22Rv1 (cell line): Measurements from ENCODE around the gene COL27A1.

Experiments
- H3K27ac ChIP-seq: fragments of 450-650 bp; 2 replicates; pipeline ENCODE4 v1.5.1; 2017
- ZFX ChIP-seq: fragments of 450-650 bp; IDR thresholded peaks from 2 replicates; pipeline ENCODE4 v1.6.1; 2017; ENCODE audit warnings: antibody characterized with exemption, borderline replicate concordance
- TF ChIP-seq, protein P1 (sequence below): fragments of 450-650 bp; IDR thresholded peaks from 2 replicates; pipeline ENCODE4 v1.5.1; 2017; ENCODE audit warnings: mild to moderate bottlenecking

COL27A1 gene

GRCh38 chr9:114151426-114151956 lies 3.8 kb upstream of the COL27A1 start:
- no peak overlapping the region for H3K27ac ChIP-seq
- TF ChIP-seq, protein P1, sequence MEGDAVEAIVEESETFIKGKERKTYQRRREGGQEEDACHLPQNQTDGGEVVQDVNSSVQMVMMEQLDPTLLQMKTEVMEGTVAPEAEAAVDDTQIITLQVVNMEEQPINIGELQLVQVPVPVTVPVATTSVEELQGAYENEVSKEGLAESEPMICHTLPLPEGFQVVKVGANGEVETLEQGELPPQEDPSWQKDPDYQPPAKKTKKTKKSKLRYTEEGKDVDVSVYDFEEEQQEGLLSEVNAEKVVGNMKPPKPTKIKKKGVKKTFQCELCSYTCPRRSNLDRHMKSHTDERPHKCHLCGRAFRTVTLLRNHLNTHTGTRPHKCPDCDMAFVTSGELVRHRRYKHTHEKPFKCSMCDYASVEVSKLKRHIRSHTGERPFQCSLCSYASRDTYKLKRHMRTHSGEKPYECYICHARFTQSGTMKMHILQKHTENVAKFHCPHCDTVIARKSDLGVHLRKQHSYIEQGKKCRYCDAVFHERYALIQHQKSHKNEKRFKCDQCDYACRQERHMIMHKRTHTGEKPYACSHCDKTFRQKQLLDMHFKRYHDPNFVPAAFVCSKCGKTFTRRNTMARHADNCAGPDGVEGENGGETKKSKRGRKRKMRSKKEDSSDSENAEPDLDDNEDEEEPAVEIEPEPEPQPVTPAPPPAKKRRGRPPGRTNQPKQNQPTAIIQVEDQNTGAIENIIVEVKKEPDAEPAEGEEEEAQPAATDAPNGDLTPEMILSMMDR = no peak
- TF ChIP-seq ZFX = no peak

DNA sequence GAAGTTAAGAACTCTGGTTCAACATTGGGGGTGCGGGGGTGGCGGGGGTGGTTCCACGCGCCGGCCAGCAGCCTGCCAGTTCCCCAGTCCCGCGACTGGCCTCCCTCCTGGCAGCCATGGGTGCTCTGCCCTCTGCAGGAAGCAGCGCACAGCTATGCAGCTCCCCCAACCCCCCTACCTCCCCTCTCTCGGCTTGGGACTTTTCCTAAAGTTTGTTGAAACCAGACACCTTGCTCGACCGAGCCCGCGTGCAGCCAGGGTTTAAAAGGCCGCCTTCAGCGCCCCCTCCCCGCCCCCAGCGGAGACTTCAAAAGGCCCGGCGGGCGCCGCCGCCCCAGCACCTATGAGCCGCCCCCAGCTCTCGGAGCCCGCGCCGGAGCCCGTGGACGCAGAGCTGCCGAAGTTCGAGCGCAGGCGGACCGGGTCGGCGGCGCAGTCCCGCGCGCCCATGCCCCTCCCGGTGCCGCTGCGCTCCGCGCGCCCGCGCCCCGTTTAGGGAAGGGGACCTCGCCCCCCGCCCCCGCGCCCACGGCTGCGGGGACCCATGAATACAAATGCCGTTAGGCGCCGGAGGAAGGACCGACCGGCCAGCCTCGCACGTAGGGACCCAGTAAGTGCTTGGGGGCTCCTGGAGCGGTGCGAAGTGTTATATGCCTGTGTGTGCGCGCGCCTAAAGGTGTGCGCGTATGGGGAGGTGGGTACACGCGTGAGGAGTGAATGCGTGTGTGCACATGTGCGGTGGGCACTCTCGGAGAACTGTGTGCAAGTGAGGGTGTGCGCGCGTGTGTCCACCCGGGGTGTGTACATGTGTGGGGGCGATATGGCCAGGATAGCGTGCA lies 1.4 kb upstream of the COL27A1 start:
- TF ChIP-seq ZFX = no peak
- TF ChIP-seq, protein P1 = no peak
- no peak overlapping the region for H3K27ac ChIP-seq

DNA sequence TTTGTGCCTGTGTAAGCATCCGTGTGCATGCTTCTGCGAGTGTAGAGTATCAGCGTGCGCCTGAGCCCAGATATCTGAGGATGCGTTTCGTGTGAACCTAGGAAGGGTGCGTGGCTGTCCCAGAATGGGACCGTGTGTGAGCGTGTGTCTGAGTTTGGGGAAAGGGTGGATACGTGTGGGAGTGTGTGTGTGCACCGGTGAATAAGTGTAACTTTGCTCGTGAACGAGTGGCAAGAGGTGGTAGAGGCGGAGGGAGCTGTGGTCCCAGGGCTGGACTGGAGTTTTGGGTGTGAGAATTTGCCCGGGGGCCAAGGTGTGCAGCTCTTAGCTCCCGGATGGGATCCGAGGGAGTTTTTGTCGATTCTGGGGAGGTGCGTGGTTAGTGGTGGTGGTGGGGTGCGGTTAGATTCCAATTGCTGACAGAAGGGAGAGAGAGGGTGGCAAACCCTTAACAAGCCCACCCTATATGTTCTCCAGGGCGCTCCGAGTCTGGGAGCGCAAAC lies 686 bp upstream of the COL27A1 start:
- TF ChIP-seq ZFX = no peak
- TF ChIP-seq, protein P1 = no peak
- no peak overlapping the region for H3K27ac ChIP-seq

DNA sequence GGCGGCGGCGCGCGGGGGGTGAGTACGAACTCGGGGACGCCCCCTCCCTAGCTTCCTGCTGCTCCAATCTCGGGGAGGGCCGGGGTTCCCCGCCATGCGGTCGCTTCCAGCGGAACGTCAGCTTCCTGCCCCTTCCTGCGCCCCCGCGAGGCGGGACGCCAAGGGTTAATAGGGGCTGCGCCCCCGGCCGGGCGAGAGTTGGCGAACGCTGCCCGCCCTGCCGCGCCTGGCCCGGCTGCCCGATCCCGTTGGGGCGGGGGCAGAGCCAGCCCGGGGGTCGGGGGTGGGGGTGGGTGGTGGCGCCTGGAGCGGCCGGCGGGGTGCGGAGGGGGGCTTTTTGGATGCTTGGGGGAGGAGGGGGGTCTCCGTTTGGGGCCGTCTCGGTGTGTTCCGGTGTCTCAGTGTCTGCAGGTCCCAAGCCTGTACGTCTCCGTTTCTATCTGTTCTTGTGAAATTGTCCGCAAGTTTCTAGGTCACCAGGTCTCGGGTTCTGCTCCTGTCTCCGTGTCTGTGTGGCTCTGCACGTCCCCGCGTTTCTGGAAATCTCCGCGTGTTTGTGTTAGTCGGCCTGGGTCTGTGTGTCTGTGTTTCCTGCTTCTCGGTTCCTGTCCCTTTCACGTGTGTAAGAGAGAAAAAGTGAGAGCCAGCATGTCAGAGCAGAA lies 789 bp downstream of the COL27A1 start:
- H3K27ac ChIP-seq = no peak overlapping the region
- TF ChIP-seq, protein P1 = no peak
- no peak for TF ChIP-seq ZFX

DNA sequence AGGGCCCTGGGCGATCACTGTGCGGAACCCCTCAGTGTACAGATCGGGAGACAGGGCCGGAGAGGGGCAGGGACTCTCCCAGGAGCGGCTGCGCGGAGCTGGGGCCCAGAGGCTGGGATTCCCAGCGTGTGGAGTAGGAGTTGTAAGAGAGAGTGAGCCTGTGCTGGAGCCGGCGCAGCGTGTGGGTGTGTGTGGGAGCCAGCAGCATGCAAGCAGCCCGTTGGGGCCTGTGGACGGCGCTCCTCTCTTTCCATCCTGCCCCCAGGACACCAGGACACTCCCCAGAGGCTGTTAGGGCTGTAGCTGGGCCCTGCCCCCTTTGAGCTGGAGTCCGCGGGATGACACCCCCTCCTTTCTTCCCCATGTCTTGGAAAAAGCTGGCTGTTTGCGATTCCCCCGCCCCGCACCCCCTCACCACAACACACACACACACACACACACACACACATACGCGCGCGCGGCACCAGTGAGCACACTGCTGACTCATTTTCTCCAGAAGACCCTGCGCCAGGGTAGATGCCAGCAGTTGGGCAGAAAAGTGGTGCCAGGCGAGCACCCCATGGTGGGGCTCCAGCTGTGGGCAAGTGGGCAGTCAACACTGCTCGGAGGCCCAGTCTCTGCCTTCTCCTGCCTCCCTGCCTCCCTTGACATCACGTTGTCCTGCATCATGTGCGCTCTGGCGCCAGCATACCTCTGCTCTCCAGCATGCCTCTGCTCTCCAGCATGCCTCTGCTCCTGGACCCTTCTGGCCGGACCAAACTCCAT lies 1.5 kb downstream of the COL27A1 start:
- no peak for TF ChIP-seq ZFX
- TF ChIP-seq, protein P1 = no peak
- no peak overlapping the region for H3K27ac ChIP-seq

- no peak overlapping the region for H3K27ac ChIP-seq
- TF ChIP-seq ZFX = no peak
- TF ChIP-seq, protein P1 = no peak
These were observed 2.3 kb downstream of the COL27A1 start for GRCh38 chr9:114157516-114158176.
